HCT116 (cell line): ENCODE measurements around the gene STEAP1. TPM values are rescaled to one million over a fixed set of nuclear protein-coding genes. Genes with fewer than 3 reads are reported as not detected.
"Not testable (repeated sequence)": the region's sequence is repeated elsewhere in the genome, so short reads cannot be mapped to it uniquely, and the experiment has no call there.

Source experiments
- ATAC-seq: fragments of 200-7000 bp; cut with Tn5 transposase; 2 replicates; pipeline ENCODE4 v1.9.1; 2020; ENCODE audit warnings: mild to moderate bottlenecking, moderate library complexity
- Bru-seq: library from RNA; stranded (reverse); fragments of 400-500 nt; gene quantifications from one replicate; lab custom pipeline; 2021; lab: Mats Ljungman, UMichigan
- BruChase-seq, 2 experiments: library from RNA; stranded (reverse); fragments of 400-500 nt; gene quantifications; one replicate each; lab custom pipeline; 2021; lab: Mats Ljungman, UMichigan
- BruUV-seq: library from RNA; stranded (reverse); fragments of 400-500 nt; replicated peaks from 2 replicates; lab custom pipeline; 2021; lab: Mats Ljungman, UMichigan
- CTCF ChIA-PET: fragments of 300-600 bp; sonication (Branson Sonifier 250); formaldehyde crosslinking; loops from one replicate; lab custom pipeline; 2021; ENCODE audit warnings: antibody characterized with exemption; lab: Charles Lee
- POLR2A ChIA-PET: fragments of 300-600, 350-600 bp; sonication (Branson Sonifier 250); formaldehyde crosslinking; loops from one replicate; lab custom pipeline; 2021; ENCODE audit warnings: antibody characterized with exemption; lab: Charles Lee
- RAD21 ChIA-PET, 2 experiments: fragments of 300-600 bp; sonication (Branson Sonifier 250); formaldehyde crosslinking; loops; one replicate each; lab custom pipeline; 2023; ENCODE audit warnings: low total read pairs in 2 of 2; ENCODE audit not compliant: uncharacterized antibody in 2 of 2, unreplicated experiment in 2 of 2, low non-redundant PET in 1 of 2; lab: Charles Lee
- DNase-seq: peaks from one replicate; pipeline ENCODE4 v3.0.0-alpha.2; 2010; ENCODE audit warnings: low read depth, low spot score
- H2AFZ ChIP-seq: fragments of 200-600 bp; shearing (Covaris generic), sonication (generic); 2 replicates; pipeline ENCODE4 v1.6.1; 2017; ENCODE audit warnings: low read depth, mixed run types, mixed read lengths, antibody characterized with exemption, low read length; ENCODE audit not compliant: poor library complexity, severe bottlenecking
- H3K27ac ChIP-seq: 2 replicates; pipeline ENCODE4 v1.5.1; 2012; ENCODE audit warnings: low read depth, low read length
- H3K27me3 ChIP-seq: fragments of 200-600 bp; sonication (generic); 2 replicates; pipeline ENCODE4 v1.6.1; 2016; ENCODE audit warnings: mixed run types, low read length, mixed read lengths; ENCODE audit not compliant: insufficient read depth
- H3K36me3 ChIP-seq, 2 experiments: fragments of 200-500 bp in 1 of 2; fragments of 200-600 bp in 1 of 2; sonication (Bioruptor generic) in 1 of 2; sonication (generic) in 1 of 2; 2 replicates each; pipeline versions ENCODE4 v1.5.1 to v1.6.1; 2014 to 2016; ENCODE audit warnings: low read length in 2 of 2, inconsistent platforms in 1 of 2, mixed read lengths in 1 of 2, mixed run types in 1 of 2; ENCODE audit not compliant: insufficient read depth in 2 of 2, control insufficient read depth in 1 of 2
- H3K4me1 ChIP-seq, 2 experiments: fragments of 200-600 bp in 1 of 2; sonication (generic) in 1 of 2; 2 replicates each; pipeline versions ENCODE4 v1.5.1 to v1.6.1; 2012 to 2017; ENCODE audit warnings: low read length in 2 of 2, inconsistent platforms in 1 of 2, mild to moderate bottlenecking in 1 of 2, mixed read lengths in 1 of 2, mixed run types in 1 of 2, moderate library complexity in 1 of 2; ENCODE audit not compliant: insufficient read depth in 2 of 2, control insufficient read depth in 1 of 2
- H3K4me2 ChIP-seq: fragments of 200-600 bp; sonication (generic); 2 replicates; pipeline ENCODE4 v1.6.1; 2017; ENCODE audit warnings: mixed run types, low read length, mixed read lengths
- H3K4me3 ChIP-seq, 2 experiments: fragments of 200-600 bp in 1 of 2; sonication (generic) in 1 of 2; replicated peaks in 1 of 2; 2 replicates each; pipeline ENCODE4 v1.5.1; 2011 to 2016; ENCODE audit warnings: low read length in 2 of 2, control low read depth in 1 of 2, low read depth in 1 of 2, mild to moderate bottlenecking in 1 of 2, mixed read lengths in 1 of 2, mixed run types in 1 of 2
- H3K79me2 ChIP-seq: fragments of 200-600 bp; sonication (generic); 2 replicates; pipeline ENCODE4 v1.6.1; 2017; ENCODE audit warnings: mild to moderate bottlenecking, mixed run types, low read length, moderate library complexity, mixed read lengths; ENCODE audit not compliant: insufficient read depth
- H3K9ac ChIP-seq: fragments of 200-600 bp; sonication (generic); 2 replicates; pipeline ENCODE4 v1.6.1; 2016; ENCODE audit warnings: low read length, mixed read lengths
- H3K9me2 ChIP-seq: fragments of 200-600 bp; sonication (generic), shearing (Covaris generic); 2 replicates; pipeline ENCODE4 v1.6.1; 2017; ENCODE audit warnings: mixed run types, mild to moderate bottlenecking, moderate library complexity; ENCODE audit not compliant: insufficient read depth
- H3K9me3 ChIP-seq, 2 experiments: fragments of 200-500 bp in 1 of 2; fragments of 200-600 bp in 1 of 2; sonication (Bioruptor generic) in 1 of 2; sonication (generic) in 1 of 2; 2 replicates each; pipeline ENCODE4 v1.6.1; 2014 to 2017; ENCODE audit warnings: low read length in 2 of 2, mixed read lengths in 2 of 2, inconsistent platforms in 1 of 2, low read depth in 1 of 2, mild to moderate bottlenecking in 1 of 2, mixed run types in 1 of 2, moderate library complexity in 1 of 2; ENCODE audit not compliant: control insufficient read depth in 1 of 2, insufficient read depth in 1 of 2
- H4K20me1 ChIP-seq: fragments of 200-600 bp; sonication (generic), shearing (Covaris generic); 2 replicates; pipeline ENCODE4 v1.6.1; 2017; ENCODE audit warnings: mixed run types, mild to moderate bottlenecking, moderate library complexity; ENCODE audit not compliant: insufficient read depth
- CBX3 ChIP-seq: IDR thresholded peaks from 2 replicates; pipeline ENCODE4 v1.6.1; 2012; ENCODE audit warnings: low read depth
- POLR2AphosphoS5 ChIP-seq: IDR thresholded peaks from 2 replicates; pipeline ENCODE4 v1.6.1; 2011; ENCODE audit warnings: mild to moderate bottlenecking, low read depth, low read length, moderate library complexity
- RAD21 ChIP-seq: IDR thresholded peaks from 2 replicates; pipeline ENCODE4 v1.6.1; 2012; ENCODE audit warnings: low read depth, mild to moderate bottlenecking
- TCF7L2 ChIP-seq: IDR thresholded peaks from 2 replicates; pipeline ENCODE4 v1.7.0; 2011; ENCODE audit warnings: borderline replicate concordance, inconsistent platforms; ENCODE audit not compliant: insufficient read depth, insufficient read length; ENCODE audit errors: extremely low read depth
- YY1 ChIP-seq: IDR thresholded peaks from 2 replicates; pipeline ENCODE4 v1.6.1; 2011; ENCODE audit warnings: low read length, low read depth, moderate library complexity, mild to moderate bottlenecking; ENCODE audit not compliant: insufficient replicate concordance; ENCODE audit errors: extremely low read depth
- ZFX ChIP-seq: fragments of 450-650 bp; IDR thresholded peaks from 2 replicates; pipeline ENCODE4 v1.6.1; 2017
- intact Hi-C: fragments of 100-400 bp; cut with micrococcal nuclease; formaldehyde crosslinking; loops from 2 replicates; pipeline ENCODE4 v1.10.0; 2022
- long read RNA-seq: library from polyadenylated mRNA; unstranded; transcript quantifications from one replicate; pipeline ENCODE4 v2.0.0, GENCODE V29; 2021; ENCODE audit not compliant: unreplicated experiment
- polyA plus RNA-seq: library from polyadenylated mRNA; unstranded; fragments of >200 nt; gene quantifications from 2 replicates; pipeline ENCODE4 v1.2.1, GENCODE V29; 2012; ENCODE audit warnings: missing spikeins
- total RNA-seq: library from RNA; stranded (reverse); gene quantifications from one replicate; pipeline ENCODE4 v1.2.1, GENCODE V29; 2021; ENCODE audit not compliant: unreplicated experiment
- TF ChIP-seq, protein P1 (sequence below): IDR thresholded peaks from 2 replicates; pipeline ENCODE4 v1.6.1; 2012
- TF ChIP-seq, protein P2 (sequence below), 3 experiments: fragments of 200-600 bp in 1 of 3; sonication (generic) in 1 of 3; IDR thresholded peaks in 2 of 3; conservative IDR thresholded peaks in 1 of 3; 2 replicates each; pipeline ENCODE4 v1.5.1; 2012 to 2017; ENCODE audit warnings: low read depth in 2 of 3, low read length in 2 of 3, antibody characterized with exemption in 1 of 3, borderline replicate concordance in 1 of 3, control low read depth in 1 of 3, mild to moderate bottlenecking in 1 of 3, mixed read lengths in 1 of 3, mixed run types in 1 of 3, moderate library complexity in 1 of 3; ENCODE audit not compliant: insufficient read depth in 1 of 3

Gene STEAP1
- total RNA-seq = 18.8 TPM
- polyA plus RNA-seq = 8.4 and 15.2 TPM in 2 replicates
- Bru-seq, nascent RNA = percentile 78 among the genes with signal in this experiment
- percentile 66 among the genes with signal in this experiment for BruChase-seq, experiment 1, labeled RNA remaining after a 6-hour chase
- BruChase-seq, experiment 2, labeled RNA remaining after a 2-hour chase = percentile 76 among the genes with signal in this experiment
- long read RNA-seq, transcript STEAP1-201 (5 exons, 1,313 nt) = major isoform, 30 of 31 reads
- long read RNA-seq, partial matches to known transcripts = 1 of 31 reads
- long read RNA-seq, other reads (novel, unspliced or antisense) = 0 of 31 reads

DNA sequence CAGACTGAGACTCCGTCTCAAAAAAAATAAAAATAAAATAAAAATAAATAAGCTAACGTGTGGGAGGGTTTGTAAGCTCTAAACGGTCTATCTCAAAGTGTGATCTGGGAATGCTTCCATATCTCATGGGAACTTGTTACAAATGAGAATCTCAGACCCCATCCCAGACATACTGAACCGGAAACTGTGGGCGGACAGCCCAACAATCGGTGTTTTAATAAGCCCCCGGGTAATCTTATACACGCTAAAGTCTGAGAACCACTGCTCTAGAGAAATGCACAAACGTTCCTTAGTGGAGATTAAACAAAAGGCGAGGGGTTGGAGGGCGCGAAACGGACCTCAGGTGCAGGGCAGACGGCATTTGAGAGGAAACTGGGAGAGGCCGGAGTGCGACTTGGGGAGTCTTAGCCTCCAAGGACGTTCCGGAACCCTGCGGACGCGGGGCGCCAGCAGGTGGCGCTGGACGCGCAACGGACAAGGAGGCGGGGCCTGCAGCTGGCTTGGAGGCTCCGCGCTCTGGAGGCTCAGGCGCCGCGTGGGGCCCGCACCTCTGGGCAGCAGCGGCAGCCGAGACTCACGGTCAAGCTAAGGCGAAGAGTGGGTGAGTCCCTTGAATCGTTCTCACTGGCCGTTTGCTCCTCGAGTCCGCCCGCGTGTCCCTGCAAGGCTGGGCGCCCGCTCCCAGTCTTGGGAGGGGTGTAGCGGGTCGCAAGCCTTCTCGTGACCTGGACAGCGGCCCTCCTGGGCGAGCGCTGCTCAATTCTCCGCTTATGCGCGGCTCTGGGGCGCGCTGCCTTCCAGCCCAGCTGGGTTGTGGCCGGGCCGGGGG lies at the start of gene STEAP1:
TSS of gene STEAP1 (plus strand) at position 527 of the 829 bp plus-strand sequence. CDS start 5,320 bp downstream, outside the sequence.
- not testable (repeated sequence) for BruUV-seq, H3K79me2 ChIP-seq, H3K9me2 ChIP-seq, H3K9me3 ChIP-seq, H4K20me1 ChIP-seq, H3K36me3 ChIP-seq, H3K27me3 ChIP-seq
- Histone ChIP-seq H3K4me3 (peak within 1 kb of the TSS; percentile 63 to 75), H3K4me2 (peak within 1 kb of the TSS; percentile 93), H3K27ac (peak within 1 kb of the TSS; percentile 40; the same call in 1 of the 2 replicates), H3K4me1 (peaks cover 0 to 38% of the 10 kb centered on the region in 2 experiments; a peak in 2 of 4 replicates), H2AFZ (peak within 1 kb of the TSS; percentile 78), H3K9ac (peak within 1 kb of the TSS; percentile 77)
- ChIA-PET CTCF (interaction anchor here (0.9 to 3.5 kb wide), 8 partner anchors 12 to 279 kb away, joined by 3 to 58 read pairs (median 6); partner anchors contain the start of gene STEAP2), RAD21 (interaction anchor here (1.0 to 1.9 kb wide), 3 partner anchors 57 to 274 kb away, joined by 3 to 8 read pairs (median 7); partner anchors contain the start of gene STEAP2 (in 1 of the 2)), POLR2A (interaction anchor here (1.2 kb wide), 1 partner anchor 57 kb away, joined by 3 read pairs; the partner anchor contains the start of gene STEAP2)
- intact Hi-C loops = loop anchor here (1.0 kb wide), 3 partner anchors 108 to 273 kb away; no protein-coding TSS in a partner anchor
- TF ChIP-seq RAD21 (peak; percentile 81), YY1 (peak; percentile 42), ZFX (peak; percentile 51; the same call in 1 of the 2 replicates), CBX3 (peak; percentile 20; the same call in 1 of the 2 replicates), POLR2AphosphoS5 (peak; percentile 80), TCF7L2 (peak; percentile 11)
- TF ChIP-seq, protein P1, sequence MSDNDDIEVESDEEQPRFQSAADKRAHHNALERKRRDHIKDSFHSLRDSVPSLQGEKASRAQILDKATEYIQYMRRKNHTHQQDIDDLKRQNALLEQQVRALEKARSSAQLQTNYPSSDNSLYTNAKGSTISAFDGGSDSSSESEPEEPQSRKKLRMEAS = peak; percentile 80
- TF ChIP-seq, protein P2, sequence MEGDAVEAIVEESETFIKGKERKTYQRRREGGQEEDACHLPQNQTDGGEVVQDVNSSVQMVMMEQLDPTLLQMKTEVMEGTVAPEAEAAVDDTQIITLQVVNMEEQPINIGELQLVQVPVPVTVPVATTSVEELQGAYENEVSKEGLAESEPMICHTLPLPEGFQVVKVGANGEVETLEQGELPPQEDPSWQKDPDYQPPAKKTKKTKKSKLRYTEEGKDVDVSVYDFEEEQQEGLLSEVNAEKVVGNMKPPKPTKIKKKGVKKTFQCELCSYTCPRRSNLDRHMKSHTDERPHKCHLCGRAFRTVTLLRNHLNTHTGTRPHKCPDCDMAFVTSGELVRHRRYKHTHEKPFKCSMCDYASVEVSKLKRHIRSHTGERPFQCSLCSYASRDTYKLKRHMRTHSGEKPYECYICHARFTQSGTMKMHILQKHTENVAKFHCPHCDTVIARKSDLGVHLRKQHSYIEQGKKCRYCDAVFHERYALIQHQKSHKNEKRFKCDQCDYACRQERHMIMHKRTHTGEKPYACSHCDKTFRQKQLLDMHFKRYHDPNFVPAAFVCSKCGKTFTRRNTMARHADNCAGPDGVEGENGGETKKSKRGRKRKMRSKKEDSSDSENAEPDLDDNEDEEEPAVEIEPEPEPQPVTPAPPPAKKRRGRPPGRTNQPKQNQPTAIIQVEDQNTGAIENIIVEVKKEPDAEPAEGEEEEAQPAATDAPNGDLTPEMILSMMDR (IDR thresholded peaks at IDR 0.05 in 2 of 3, conservative IDR thresholded peaks at IDR 0.05 in 1 of 3; ENCODE audit: borderline replicate concordance in 1 of 3, insufficient read depth in 1 of 3, low read depth in 2 of 3, low read length in 2 of 3) = peak; percentile 60 to 78 (median 73); a peak in 5 of 6 replicates
- ATAC-seq (peak; percentile 89), DNase-seq (peak; percentile 88)

DNA sequence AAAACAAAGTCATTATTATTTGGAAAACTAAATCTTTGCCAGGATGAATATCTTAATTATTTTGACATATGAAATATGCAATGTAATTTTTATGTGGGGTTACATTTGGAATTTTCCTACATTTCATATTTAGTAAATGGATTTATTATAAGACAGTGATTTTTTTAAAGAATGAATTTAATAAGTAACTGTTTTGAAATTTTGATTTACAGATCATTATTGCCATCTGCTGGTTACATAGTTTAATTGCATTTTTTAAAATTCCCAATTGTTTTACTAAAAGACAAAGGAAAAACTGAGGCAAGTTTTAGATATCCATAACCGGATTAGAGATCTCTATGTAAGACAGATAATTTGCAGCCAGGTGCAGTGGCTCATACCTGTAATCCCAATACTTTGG lies 39.3 kb upstream of the STEAP1 start:
- H3K27me3 ChIP-seq, CTCF ChIA-PET, H3K4me1 ChIP-seq, H3K9me3 ChIP-seq, H2AFZ ChIP-seq, H3K79me2 ChIP-seq, H3K27ac ChIP-seq, H3K36me3 ChIP-seq, DNase-seq, BruUV-seq, H3K4me3 ChIP-seq, RAD21 ChIA-PET, H3K4me2 ChIP-seq, ATAC-seq, H3K9me2 ChIP-seq, H3K9ac ChIP-seq, H4K20me1 ChIP-seq, POLR2A ChIA-PET: not testable (repeated sequence)
- intact Hi-C loops = loop anchor here (10.0 kb wide), 1 partner anchor 1320 kb away; the partner anchor contains the start of gene TEX47
